HL-60/S4 (cell line): ENCODE measurements around the gene PDLIM5.
"Not testable (repeated sequence)": the region's sequence is repeated elsewhere in the genome, so short reads cannot be mapped to it uniquely, and the experiment has no call there.

Experiments used
- in situ Hi-C: fragments of 300-500 bp; cut with MboI; formaldehyde crosslinking; loops from 2 replicates; pipeline ENCODE4 v1.14.3; 2022; ENCODE audit warnings: low sequenced_read_pairs

Gene PDLIM5

GRCh38 chr4:94583914-94584641, 132.3 kb downstream of the PDLIM5 start:
- in situ Hi-C loops: loop anchor here (25.0 kb wide), 1 partner anchor 172 kb away; no protein-coding TSS in a partner anchor

GRCh38 chr4:94588896-94589693, 137.4 kb downstream of the PDLIM5 start:
- in situ Hi-C loops: loop anchor here (25.0 kb wide), 1 partner anchor 177 kb away; no protein-coding TSS in a partner anchor

- in situ Hi-C loops: loop anchor here (25.0 kb wide), 1 partner anchor 178 kb away; no protein-coding TSS in a partner anchor
These were observed 138.8 kb downstream of the PDLIM5 start for GRCh38 chr4:94590493-94590892.

- in situ Hi-C loops: loop anchor here (25.0 kb wide), 1 partner anchor 179 kb away; no protein-coding TSS in a partner anchor
These were observed 139.5 kb downstream of the PDLIM5 start for GRCh38 chr4:94591289-94591688.

- in situ Hi-C loops: loop anchor here (25.0 kb wide), 1 partner anchor 183 kb away; no protein-coding TSS in a partner anchor
These were observed 143.3 kb downstream of the PDLIM5 start for GRCh38 chr4:94595013-94595412.

GRCh38 chr4:94595880-94596483, 144.2 kb downstream of the PDLIM5 start:
- in situ Hi-C loops: loop anchor here (25.0 kb wide), 1 partner anchor 184 kb away; no protein-coding TSS in a partner anchor

GRCh38 chr4:94598758-94599157, 147.0 kb downstream of the PDLIM5 start:
- in situ Hi-C loops: loop anchor here (25.0 kb wide), 1 partner anchor 186 kb away; no protein-coding TSS in a partner anchor

- in situ Hi-C loops: no loop called here
These were observed 151.5 kb downstream of the PDLIM5 start for GRCh38 chr4:94603170-94603747.

GRCh38 chr4:94605241-94605805, 153.6 kb downstream of the PDLIM5 start:
- in situ Hi-C loops: no loop called here

- in situ Hi-C loops: no loop called here
These were observed 158.4 kb downstream of the PDLIM5 start for GRCh38 chr4:94610145-94610544.

GRCh38 chr4:94613248-94613647, 161.5 kb downstream of the PDLIM5 start:
- in situ Hi-C loops: no loop called here

- in situ Hi-C loops: no loop called here
These were observed 163.7 kb downstream of the PDLIM5 start for GRCh38 chr4:94615451-94615850.

- in situ Hi-C loops: no loop called here
These were observed 169.8 kb downstream of the PDLIM5 start for GRCh38 chr4:94621491-94622080.

- in situ Hi-C loops: no loop called here
These were observed 171.6 kb downstream of the PDLIM5 start for GRCh38 chr4:94623126-94623911.

GRCh38 chr4:94626942-94627341, 175.2 kb downstream of the PDLIM5 start:
- in situ Hi-C loops: no loop called here

- in situ Hi-C loops: not testable (repeated sequence)
These were observed 177.3 kb downstream of the PDLIM5 start for GRCh38 chr4:94629058-94629457.

- in situ Hi-C loops: no loop called here
These were observed 178.1 kb downstream of the PDLIM5 start for GRCh38 chr4:94629837-94630236.

- in situ Hi-C loops: no loop called here
These were observed 182.5 kb downstream of the PDLIM5 start for GRCh38 chr4:94634271-94634670.

GRCh38 chr4:94635177-94635576, 183.4 kb downstream of the PDLIM5 start:
- in situ Hi-C loops: no loop called here
